GM10248 (cell line): Measurements from ENCODE around the gene RTF2.
A peak's percentile ranks its signal among the peaks of the same experiment; 100 is the strongest.

Experiments
- CTCF ChIA-PET: fragments of 300-600 bp; sonication (Branson Sonifier 250); formaldehyde crosslinking; extraction: SDS; loops from one replicate; lab custom pipeline; 2021; ENCODE audit warnings: antibody characterized with exemption; lab: Yijun Ruan, JAX
- POLR2A ChIA-PET: fragments of 350-650 bp; sonication (Branson Sonifier 250); formaldehyde crosslinking; extraction: SDS; loops from one replicate; lab custom pipeline; 2020; ENCODE audit warnings: antibody characterized with exemption; lab: Yijun Ruan, JAX
- DNase-seq: peaks from one replicate; pipeline ENCODE4 v3.0.0; 2012; ENCODE audit errors: extremely low spot score
- TF ChIP-seq, protein P1 (sequence below): IDR thresholded peaks from 2 replicates; pipeline ENCODE4 v1.5.1; 2012; ENCODE audit warnings: mild to moderate bottlenecking, low read depth; ENCODE audit errors: extremely low read depth, missing control alignments, control extremely low read depth

Gene RTF2

DNA sequence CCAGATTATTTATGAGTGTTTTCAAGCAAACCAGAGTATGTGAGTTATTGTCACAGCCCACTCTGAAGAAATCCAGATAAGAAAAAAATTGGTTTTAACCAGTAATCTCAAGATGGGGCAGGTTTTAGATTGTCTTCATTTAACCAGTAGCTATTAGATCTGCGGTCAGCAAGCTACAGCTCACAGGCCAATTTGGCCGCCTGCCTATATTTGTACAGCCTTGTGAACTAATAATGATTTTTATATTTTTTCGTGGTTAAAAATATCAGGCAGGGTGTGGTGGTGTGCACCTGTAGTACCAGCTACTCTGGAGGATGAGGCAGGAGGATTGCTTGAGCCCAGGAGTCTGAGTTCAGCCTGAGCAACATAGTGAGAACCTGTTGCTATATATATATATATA, 69.6 kb downstream of the RTF2 start:
- TF ChIP-seq, protein P1, sequence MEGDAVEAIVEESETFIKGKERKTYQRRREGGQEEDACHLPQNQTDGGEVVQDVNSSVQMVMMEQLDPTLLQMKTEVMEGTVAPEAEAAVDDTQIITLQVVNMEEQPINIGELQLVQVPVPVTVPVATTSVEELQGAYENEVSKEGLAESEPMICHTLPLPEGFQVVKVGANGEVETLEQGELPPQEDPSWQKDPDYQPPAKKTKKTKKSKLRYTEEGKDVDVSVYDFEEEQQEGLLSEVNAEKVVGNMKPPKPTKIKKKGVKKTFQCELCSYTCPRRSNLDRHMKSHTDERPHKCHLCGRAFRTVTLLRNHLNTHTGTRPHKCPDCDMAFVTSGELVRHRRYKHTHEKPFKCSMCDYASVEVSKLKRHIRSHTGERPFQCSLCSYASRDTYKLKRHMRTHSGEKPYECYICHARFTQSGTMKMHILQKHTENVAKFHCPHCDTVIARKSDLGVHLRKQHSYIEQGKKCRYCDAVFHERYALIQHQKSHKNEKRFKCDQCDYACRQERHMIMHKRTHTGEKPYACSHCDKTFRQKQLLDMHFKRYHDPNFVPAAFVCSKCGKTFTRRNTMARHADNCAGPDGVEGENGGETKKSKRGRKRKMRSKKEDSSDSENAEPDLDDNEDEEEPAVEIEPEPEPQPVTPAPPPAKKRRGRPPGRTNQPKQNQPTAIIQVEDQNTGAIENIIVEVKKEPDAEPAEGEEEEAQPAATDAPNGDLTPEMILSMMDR, result no peak
- no peak for DNase-seq
- ChIA-PET CTCF (interaction anchor here (2.3 kb wide), 1 partner anchor 13 kb away, joined by 11 read pairs; no protein-coding TSS in a partner anchor), POLR2A (no interaction called here)

DNA sequence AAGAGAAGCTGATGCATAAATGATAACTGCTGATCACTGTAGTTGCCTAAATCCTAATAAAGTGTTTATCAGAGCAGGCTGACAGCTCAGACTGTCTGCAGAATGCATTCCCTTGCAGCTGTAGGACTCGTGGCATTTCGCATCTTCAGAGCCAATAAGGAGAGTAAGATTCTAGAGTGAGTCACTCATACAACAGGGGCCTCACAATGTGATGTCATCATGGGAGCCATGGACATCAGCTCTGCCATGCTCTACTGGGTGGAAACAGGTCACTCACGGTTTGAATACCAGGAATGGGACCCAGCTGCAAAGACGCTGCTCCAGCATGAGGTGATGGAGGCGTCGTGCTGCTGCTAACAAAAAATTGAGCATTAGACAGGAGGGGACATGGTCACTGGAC, 72.0 kb downstream of the RTF2 start:
- TF ChIP-seq, protein P1, result no peak
- CTCF ChIA-PET, result interaction anchor here (2.9 kb wide), 1 partner anchor 11 kb away, joined by 22 read pairs; no protein-coding TSS in a partner anchor
- POLR2A ChIA-PET, result no interaction called here
- no peak for DNase-seq

- no peak for DNase-seq
- ChIA-PET CTCF (interaction anchor here (2.9 kb wide), 1 partner anchor 8 kb away, joined by 22 read pairs; no protein-coding TSS in a partner anchor), POLR2A (no interaction called here)
- TF ChIP-seq, protein P1, result no peak
These were observed 74.1 kb downstream of the RTF2 start for GRCh38 chr20:56542489-56543030.

DNA sequence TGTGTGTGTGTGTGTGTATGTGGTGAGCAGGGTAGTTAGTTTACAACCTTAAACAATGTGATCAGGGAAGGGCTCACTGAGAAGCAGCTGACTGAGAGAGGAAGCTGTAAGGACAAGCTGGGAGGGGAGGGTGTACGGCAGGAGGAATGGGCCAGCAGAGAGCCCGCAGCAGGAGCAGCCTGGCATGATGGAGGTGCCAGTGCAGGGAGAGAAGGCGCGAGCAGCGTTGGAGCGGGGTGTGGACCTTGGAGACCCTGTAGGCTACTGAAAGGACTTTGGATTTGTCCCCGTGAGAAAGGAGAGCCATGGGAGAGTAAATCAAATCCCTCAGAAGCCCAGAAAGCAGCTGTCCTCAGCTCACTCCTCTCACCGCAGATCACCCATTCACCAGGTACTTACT, 83.1 kb downstream of the RTF2 start:
- DNase-seq, result no peak
- TF ChIP-seq, protein P1, result no peak
- ChIA-PET POLR2A (no interaction called here), CTCF (interaction anchor here (0.9 to 2.7 kb wide), 18 partner anchors 9 to 795 kb away, joined by 3 to 22 read pairs (median 6); no protein-coding TSS in a partner anchor)

GRCh38 chr20:56552911-56553629, 84.6 kb downstream of the RTF2 start:
- DNase-seq, result no peak
- ChIA-PET POLR2A (no interaction called here), CTCF (no interaction called here)
- TF ChIP-seq, protein P1, result no peak

DNA sequence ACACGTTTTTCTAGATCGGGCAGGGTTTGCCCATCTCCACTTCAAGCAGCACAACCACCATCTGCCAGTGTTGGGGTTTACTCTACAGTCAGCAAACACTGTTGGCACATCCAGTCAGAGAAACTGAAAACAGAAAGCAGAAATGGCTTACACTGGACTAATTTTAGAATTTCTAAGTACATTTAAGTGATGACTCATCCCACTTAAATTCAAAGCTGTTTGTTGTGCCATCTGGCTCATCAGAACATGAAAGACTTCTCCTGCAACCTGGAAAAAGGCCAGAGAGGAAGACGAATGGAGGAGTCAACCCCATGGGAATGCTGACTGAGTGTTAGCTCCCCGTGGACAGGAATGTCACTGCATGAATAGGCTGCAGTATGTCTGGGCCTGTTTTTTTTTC, 86.4 kb downstream of the RTF2 start:
- peak; percentile 56 for DNase-seq
- CTCF ChIA-PET, result interaction anchor here (0.8 to 0.9 kb wide), 2 partner anchors 22 to 1887 kb away, joined by 3 read pairs; no protein-coding TSS in a partner anchor
- TF ChIP-seq, protein P1, result no peak
- POLR2A ChIA-PET, result no interaction called here
